Measurements from ENCODE around the gene PTPRN2.
"Not testable (repeated sequence)": the region's sequence is repeated elsewhere in the genome, so short reads cannot be mapped to it uniquely, and the experiment has no call there.

Gene PTPRN2

GRCh38 chr7:157711353-157711888 lies 876.2 kb downstream of the PTPRN2 start:
- DNase-seq (ENCODE audit: low read depth) = no peak

- DNase-seq (ENCODE audit: low read depth) = no peak
Measured at GRCh38 chr7:157710396-157710795, 877.2 kb downstream of the PTPRN2 start.

GRCh38 chr7:157709531-157710251 lies 877.9 kb downstream of the PTPRN2 start:
- DNase-seq (ENCODE audit: low read depth) = no peak

- no peak for DNase-seq (ENCODE audit: low read depth)
Measured at GRCh38 chr7:157708919-157709295, 878.7 kb downstream of the PTPRN2 start.

GRCh38 chr7:157707983-157708918 lies 879.4 kb downstream of the PTPRN2 start:
- no peak for DNase-seq (ENCODE audit: low read depth)

GRCh38 chr7:157704365-157704764 lies 883.3 kb downstream of the PTPRN2 start:
- DNase-seq (ENCODE audit: low read depth) = no peak

- no peak for DNase-seq (ENCODE audit: low read depth)
Measured at GRCh38 chr7:157703534-157704195, 884.0 kb downstream of the PTPRN2 start.

GRCh38 chr7:157703131-157703530 lies 884.5 kb downstream of the PTPRN2 start:
- no peak for DNase-seq (ENCODE audit: low read depth)

- no peak for DNase-seq (ENCODE audit: low read depth)
Measured at GRCh38 chr7:157702311-157703023, 885.2 kb downstream of the PTPRN2 start.

GRCh38 chr7:157701395-157702180 lies 886.0 kb downstream of the PTPRN2 start:
- DNase-seq (ENCODE audit: low read depth) = not testable (repeated sequence)

- no peak for DNase-seq (ENCODE audit: low read depth)
Measured at GRCh38 chr7:157700231-157701005, 887.2 kb downstream of the PTPRN2 start.

GRCh38 chr7:157699357-157700013 lies 888.1 kb downstream of the PTPRN2 start:
- no peak for DNase-seq (ENCODE audit: low read depth)

GRCh38 chr7:157697287-157697686 lies 890.3 kb downstream of the PTPRN2 start:
- DNase-seq (ENCODE audit: low read depth) = not testable (repeated sequence)

- DNase-seq (ENCODE audit: low read depth) = not testable (repeated sequence)
Measured at GRCh38 chr7:157695609-157696008, 892.0 kb downstream of the PTPRN2 start.

GRCh38 chr7:157694376-157694665 lies 893.3 kb downstream of the PTPRN2 start:
- DNase-seq (ENCODE audit: low read depth) = no peak

- DNase-seq (ENCODE audit: low read depth) = no peak
Measured at GRCh38 chr7:157693521-157694375, 893.9 kb downstream of the PTPRN2 start.

- DNase-seq (ENCODE audit: low read depth) = no peak
Measured at GRCh38 chr7:157693071-157693520, 894.5 kb downstream of the PTPRN2 start.

GRCh38 chr7:157692460-157693011 lies 895.1 kb downstream of the PTPRN2 start:
- no peak for DNase-seq (ENCODE audit: low read depth)

Measured in stimulated activated CD8-positive, alpha-beta memory T cell treated with anti-CD3 and anti-CD28 coated beads, Interleukin-15, amount 100 ng/mL, for 24 hours (primary cell).